Measurements from ENCODE around the gene RNF38.
"Not testable (repeated sequence)": the region's sequence is repeated elsewhere in the genome, so short reads cannot be mapped to it uniquely, and the experiment has no call there.

Gene RNF38

DNA sequence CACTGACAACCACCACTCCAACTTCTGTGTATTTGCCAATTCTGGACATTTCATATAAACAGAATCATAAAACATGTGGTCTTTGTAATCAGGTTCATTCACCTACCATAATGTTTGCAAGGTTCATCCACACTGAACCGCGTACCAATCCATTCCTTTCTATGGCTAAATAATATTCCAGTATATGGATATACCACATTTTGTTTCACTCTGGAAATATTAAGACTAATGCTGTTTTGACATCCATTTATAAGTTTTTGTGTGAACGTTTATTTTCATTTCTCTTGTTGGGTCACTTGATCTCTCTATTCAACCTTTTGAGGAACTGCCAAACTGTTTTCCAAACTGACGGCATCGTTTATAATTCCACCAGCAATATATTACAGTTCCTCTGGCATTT, 26.3 kb upstream of the RNF38 start:
- Histone ChIP-seq H3K4me1 (ENCODE audit: insufficient read depth, low read length) (0 out of 2 replicates have a peak, but pooled peaks cover 6% of the 10 kb centered on the region), H3K9ac (ENCODE audit: low read depth, low read length) (no peak overlapping the region), H3K9me3 (ENCODE audit: control insufficient read depth, insufficient read depth, low read length) (no peaks in the 10 kb centered on the region), H3K36me3 (ENCODE audit: insufficient read depth, low read length) (no peaks in the 10 kb centered on the region)

DNA sequence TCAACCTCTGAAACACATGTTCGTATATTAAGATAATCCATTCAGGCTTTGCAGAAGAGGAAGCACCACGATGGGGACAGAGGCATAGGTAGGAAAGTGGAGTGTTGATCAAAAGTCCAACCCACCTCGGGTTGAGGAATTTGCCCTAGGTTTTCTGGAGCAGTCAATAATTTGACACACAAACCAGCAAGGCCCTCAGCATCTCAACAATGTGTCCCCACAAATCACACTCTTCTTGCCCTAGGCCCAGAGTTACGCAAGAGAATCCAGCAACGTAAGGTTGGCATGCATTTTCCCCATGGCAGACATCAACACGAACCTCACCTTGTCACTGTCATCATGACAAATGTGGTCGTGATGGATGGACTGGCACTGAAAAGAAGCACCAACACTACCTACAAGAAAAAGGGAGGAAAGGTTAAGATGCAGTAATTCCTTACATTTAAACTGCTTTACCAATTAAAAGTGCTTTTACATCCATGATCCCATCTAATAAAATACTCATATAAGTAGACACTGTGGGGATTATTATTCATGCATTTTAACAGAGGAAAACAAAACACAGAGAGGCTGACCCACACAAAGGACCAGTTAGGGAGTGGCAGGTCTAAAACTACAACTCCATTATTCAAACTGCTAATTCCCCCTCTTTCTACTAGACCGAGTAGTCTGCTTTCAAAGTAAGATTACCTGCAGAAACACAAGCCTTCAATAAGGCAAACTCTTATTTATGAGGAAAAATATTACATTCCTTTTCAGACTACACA, 24.4 kb upstream of the RNF38 start:
- no peaks in the 10 kb centered on the region for H3K4me1 ChIP-seq (ENCODE audit: insufficient read depth, low read length)
- H3K9me3 ChIP-seq (ENCODE audit: control insufficient read depth, insufficient read depth, low read length), result no peaks in the 10 kb centered on the region
- H3K36me3 ChIP-seq (ENCODE audit: insufficient read depth, low read length), result peaks cover 3% of the 10 kb centered on the region; the same call in 1 of the 2 replicates

GRCh38 chr9:36423206-36423605, 23.1 kb upstream of the RNF38 start:
- Histone ChIP-seq H3K4me1 (ENCODE audit: insufficient read depth, low read length) (no peaks in the 10 kb centered on the region), H3K9me3 (ENCODE audit: control insufficient read depth, insufficient read depth, low read length) (no peaks in the 10 kb centered on the region), H3K36me3 (ENCODE audit: insufficient read depth, low read length) (peaks cover 4% of the 10 kb centered on the region; the same call in 1 of the 2 replicates), H3K9ac (ENCODE audit: low read depth, low read length) (no peak overlapping the region)

More for the DNA sequence above, 24.4 kb upstream of the RNF38 start:
- no peak overlapping the region for H3K9ac ChIP-seq (ENCODE audit: low read depth, low read length)

DNA sequence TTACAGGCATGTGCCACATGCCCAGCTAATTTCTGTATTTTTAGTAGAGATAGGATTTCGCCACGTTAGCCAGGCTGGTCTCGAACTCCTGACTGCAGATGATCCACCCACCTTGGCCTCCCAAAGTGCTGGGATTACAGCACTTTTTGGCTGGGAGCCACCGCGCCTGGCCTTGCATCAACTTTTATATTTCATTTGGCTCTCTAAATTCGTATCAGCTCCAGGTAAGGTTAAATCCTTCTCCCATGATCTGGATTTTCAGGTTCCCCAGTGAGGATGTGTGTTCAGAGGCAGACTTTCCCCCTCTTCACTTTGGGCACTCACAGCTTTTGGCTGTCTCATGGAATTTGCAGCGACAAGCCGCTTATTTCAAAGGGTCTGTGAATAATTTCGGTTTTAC, 16.8 kb upstream of the RNF38 start:
- peaks cover 24% of the 10 kb centered on the region for H3K4me1 ChIP-seq (ENCODE audit: insufficient read depth, low read length)
- H3K36me3 ChIP-seq (ENCODE audit: insufficient read depth, low read length), result peaks cover 4% of the 10 kb centered on the region; the same call in 1 of the 2 replicates
- no peak overlapping the region for H3K9ac ChIP-seq (ENCODE audit: low read depth, low read length)
- no peaks in the 10 kb centered on the region for H3K9me3 ChIP-seq (ENCODE audit: control insufficient read depth, insufficient read depth, low read length)

- Histone ChIP-seq H3K4me1 (ENCODE audit: insufficient read depth, low read length) (peaks cover 24% of the 10 kb centered on the region), H3K36me3 (ENCODE audit: insufficient read depth, low read length) (peaks cover 4% of the 10 kb centered on the region; the same call in 1 of the 2 replicates), H3K9ac (ENCODE audit: low read depth, low read length) (peak overlapping the region; percentile 48; the same call in 1 of the 2 replicates), H3K9me3 (ENCODE audit: control insufficient read depth, insufficient read depth, low read length) (no peaks in the 10 kb centered on the region)
These were observed 15.9 kb upstream of the RNF38 start for GRCh38 chr9:36415822-36416525.

DNA sequence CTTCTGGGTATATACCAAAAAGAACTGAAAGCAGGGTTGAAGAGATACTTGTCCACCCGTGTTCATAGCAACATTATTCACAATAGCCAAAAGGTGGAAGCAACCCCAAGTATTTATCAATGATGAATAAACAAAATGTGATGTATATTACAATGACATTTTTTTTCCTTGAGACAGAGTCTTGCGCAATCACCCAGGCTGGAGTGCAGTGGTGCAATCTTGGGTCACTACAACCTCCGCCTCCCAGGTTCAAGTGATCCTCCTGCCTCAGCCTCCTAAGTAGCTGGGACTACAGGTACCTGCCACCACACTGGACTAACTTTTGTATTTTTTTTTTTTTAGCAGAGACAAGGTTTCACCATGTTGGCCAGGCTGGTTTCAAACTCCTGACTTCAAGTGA, 11.3 kb upstream of the RNF38 start:
- H3K9ac ChIP-seq (ENCODE audit: low read depth, low read length); H3K9me3 ChIP-seq (ENCODE audit: control insufficient read depth, insufficient read depth, low read length); H3K36me3 ChIP-seq (ENCODE audit: insufficient read depth, low read length): not testable (repeated sequence)
- peaks cover 16% of the 10 kb centered on the region for H3K4me1 ChIP-seq (ENCODE audit: insufficient read depth, low read length)

- H3K9me3 ChIP-seq (ENCODE audit: control insufficient read depth, insufficient read depth, low read length); H3K4me1 ChIP-seq (ENCODE audit: insufficient read depth, low read length); H3K9ac ChIP-seq (ENCODE audit: low read depth, low read length); H3K36me3 ChIP-seq (ENCODE audit: insufficient read depth, low read length): not testable (repeated sequence)
These were observed 9.0 kb upstream of the RNF38 start for GRCh38 chr9:36409076-36409475.

- Histone ChIP-seq H3K4me1 (ENCODE audit: insufficient read depth, low read length) (peaks cover 4% of the 10 kb centered on the region), H3K9me3 (ENCODE audit: control insufficient read depth, insufficient read depth, low read length) (no peaks in the 10 kb centered on the region), H3K36me3 (ENCODE audit: insufficient read depth, low read length) (no peaks in the 10 kb centered on the region; the same call in 1 of the 2 replicates), H3K9ac (ENCODE audit: low read depth, low read length) (no peak overlapping the region)
These were observed 7.2 kb upstream of the RNF38 start for GRCh38 chr9:36407122-36407723.

- Histone ChIP-seq H3K4me1 (ENCODE audit: insufficient read depth, low read length) (peaks cover 4% of the 10 kb centered on the region), H3K36me3 (ENCODE audit: insufficient read depth, low read length) (no peaks in the 10 kb centered on the region), H3K9ac (ENCODE audit: low read depth, low read length) (no peak overlapping the region), H3K9me3 (ENCODE audit: control insufficient read depth, insufficient read depth, low read length) (no peaks in the 10 kb centered on the region)
These were observed 2.5 kb upstream of the RNF38 start for GRCh38 chr9:36402536-36402935.

DNA sequence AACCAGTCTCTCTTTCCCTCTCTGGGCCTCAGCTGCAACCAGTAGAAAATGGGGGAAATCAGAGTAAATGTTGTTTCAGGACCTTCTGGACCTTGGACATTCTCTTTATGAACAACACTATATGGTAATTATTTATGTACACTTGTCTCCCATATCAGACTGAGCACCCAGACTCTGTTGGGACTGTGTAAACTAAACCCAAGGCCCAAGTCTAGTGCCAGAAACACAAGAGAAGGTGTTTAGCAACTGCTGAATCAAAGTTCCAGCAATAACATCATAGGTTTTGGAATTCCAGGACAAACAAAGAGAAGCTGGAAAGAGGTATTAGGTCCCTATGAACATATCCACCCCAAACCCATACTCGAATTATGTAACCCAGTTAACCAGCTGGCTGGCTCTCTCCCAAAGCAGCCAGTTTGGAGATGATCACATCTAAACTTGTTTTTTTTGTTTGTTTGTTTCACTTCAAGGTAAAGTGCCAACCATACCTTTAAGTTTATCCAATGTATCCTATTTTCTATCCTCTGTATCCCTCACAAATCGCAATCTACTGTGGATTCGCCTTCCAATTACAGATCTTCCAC, 1.9 kb upstream of the RNF38 start:
- Histone ChIP-seq H3K9me3 (ENCODE audit: control insufficient read depth, insufficient read depth, low read length) (no peaks in the 10 kb centered on the region), H3K4me1 (ENCODE audit: insufficient read depth, low read length) (peaks cover 4% of the 10 kb centered on the region; the same call in 1 of the 2 replicates), H3K36me3 (ENCODE audit: insufficient read depth, low read length) (no peaks in the 10 kb centered on the region), H3K9ac (ENCODE audit: low read depth, low read length) (no peak overlapping the region)

GRCh38 chr9:36401164-36401740, 1.2 kb upstream of the RNF38 start:
- 0 out of 2 replicates have a peak, but pooled peaks cover under 1% of the 10 kb centered on the region for H3K36me3 ChIP-seq (ENCODE audit: insufficient read depth, low read length)
- H3K9me3 ChIP-seq (ENCODE audit: control insufficient read depth, insufficient read depth, low read length), result no peaks in the 10 kb centered on the region
- peak overlapping the region; percentile 72 for H3K9ac ChIP-seq (ENCODE audit: low read depth, low read length)
- peaks cover 4% of the 10 kb centered on the region; the same call in 1 of the 2 replicates for H3K4me1 ChIP-seq (ENCODE audit: insufficient read depth, low read length)

DNA sequence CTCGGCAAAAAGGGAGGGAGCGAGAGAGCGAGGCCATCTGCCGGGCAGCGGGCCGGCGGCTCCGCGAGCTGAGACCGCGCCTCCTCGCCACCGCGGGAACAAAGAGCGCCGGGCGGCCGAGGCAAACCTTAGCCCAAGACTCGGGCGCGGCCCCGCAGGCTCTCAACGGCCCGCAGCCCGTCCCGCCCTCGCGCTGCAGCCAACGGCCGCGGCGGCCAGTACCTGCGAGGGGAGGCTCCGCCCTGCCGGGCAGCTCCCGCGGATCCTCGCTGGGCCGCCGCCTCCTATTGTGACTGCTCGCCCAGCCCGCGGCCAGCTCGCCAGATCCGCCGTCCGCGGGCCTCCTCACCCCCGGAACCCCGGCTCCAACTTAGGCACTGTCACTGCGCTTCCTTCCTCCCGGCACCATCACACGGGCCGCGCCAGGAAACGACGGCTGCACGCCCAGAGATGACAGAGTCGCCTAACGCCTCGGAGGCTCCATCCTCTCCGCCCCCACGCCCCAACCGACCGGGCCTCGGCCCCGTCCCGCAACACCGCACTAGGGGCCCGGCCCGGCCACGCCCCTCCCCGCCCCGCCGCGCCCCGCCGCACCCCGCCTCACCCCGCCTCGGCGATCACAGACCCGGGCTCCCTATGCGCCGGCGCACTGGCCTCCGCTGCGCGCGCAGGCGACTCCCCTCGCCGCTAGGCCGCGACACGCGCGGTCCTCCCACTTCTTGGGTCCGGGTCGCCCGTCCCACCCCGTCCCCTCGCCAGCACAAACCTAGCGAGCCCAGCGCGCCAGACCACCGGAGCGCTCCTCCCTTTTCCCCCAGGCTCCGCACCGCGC, 479 bp upstream of the RNF38 start:
- H3K9ac ChIP-seq (ENCODE audit: low read depth, low read length), result peak overlapping the region; percentile 67
- no peaks in the 10 kb centered on the region for H3K9me3 ChIP-seq (ENCODE audit: control insufficient read depth, insufficient read depth, low read length)
- 0 out of 2 replicates have a peak, but pooled peaks cover 2% of the 10 kb centered on the region for H3K36me3 ChIP-seq (ENCODE audit: insufficient read depth, low read length)
- H3K4me1 ChIP-seq (ENCODE audit: insufficient read depth, low read length), result peaks cover 4% of the 10 kb centered on the region; the same call in 1 of the 2 replicates

DNA sequence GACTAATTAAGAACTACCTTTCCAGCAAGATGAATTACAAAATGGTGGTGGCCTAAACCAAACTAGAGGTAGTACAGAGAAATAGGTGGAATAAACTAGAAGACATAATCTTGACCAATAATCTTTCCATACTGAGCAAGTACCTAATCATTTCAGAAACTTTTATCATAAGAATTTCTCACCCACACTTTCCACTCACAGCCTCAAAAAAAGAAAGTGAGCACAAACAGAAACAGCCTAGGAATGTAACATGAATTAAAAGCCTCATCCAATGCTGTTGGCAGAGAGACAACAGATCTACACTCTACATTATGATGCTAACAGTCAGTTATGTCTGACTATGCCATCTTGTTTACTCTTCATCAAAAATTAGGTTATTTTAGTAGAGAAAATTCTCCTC, 1.3 kb downstream of the RNF38 start:
- no peaks in the 10 kb centered on the region for H3K9me3 ChIP-seq (ENCODE audit: control insufficient read depth, insufficient read depth, low read length)
- no peak overlapping the region for H3K9ac ChIP-seq (ENCODE audit: low read depth, low read length)
- 0 out of 2 replicates have a peak, but pooled peaks cover 2% of the 10 kb centered on the region for H3K36me3 ChIP-seq (ENCODE audit: insufficient read depth, low read length)
- peaks cover 4% of the 10 kb centered on the region; the same call in 1 of the 2 replicates for H3K4me1 ChIP-seq (ENCODE audit: insufficient read depth, low read length)

Data from ES-I3 (cell line).